Measurements from ENCODE around the gene GNAT1. TPM values are rescaled to one million over a fixed set of nuclear protein-coding genes. Genes with fewer than 3 reads are reported as not detected.
A peak's percentile ranks its signal among the peaks of the same experiment; 100 is the strongest.

GNAT1 gene
- total and polyA plus RNA-seq, 2 of the 13 experiments (the other 11 are each of a cell fraction or from before 2014, with no cell fraction given), result 0.15 TPM; not detected in 1

GRCh38 chr3:50201573-50202315, 10.3 kb downstream of the GNAT1 start (continued):
- TF ChIP-seq ZNF407 (CRISPR knock-in tag; IDR thresholded peaks at IDR 0.05; ENCODE audit: not compliant biosample characterization) (no peak), TMF1 (CRISPR knock-in tag; IDR thresholded peaks at IDR 0.05; ENCODE audit: low read depth) (no peak), RNF219 (CRISPR knock-in tag; IDR thresholded peaks at IDR 0.05) (no peak), GMEB2 (CRISPR knock-in tag; IDR thresholded peaks at IDR 0.05; ENCODE audit: low read depth) (no peak), ZBTB25 (CRISPR knock-in tag; IDR thresholded peaks at IDR 0.05) (no peak), REST (IDR thresholded peaks at IDR 0.05; ENCODE audit: borderline replicate concordance in 1 of 2, low read depth in 1 of 2, low read length in 2 of 2) (no peak)
- TF ChIP-seq, protein P1, sequence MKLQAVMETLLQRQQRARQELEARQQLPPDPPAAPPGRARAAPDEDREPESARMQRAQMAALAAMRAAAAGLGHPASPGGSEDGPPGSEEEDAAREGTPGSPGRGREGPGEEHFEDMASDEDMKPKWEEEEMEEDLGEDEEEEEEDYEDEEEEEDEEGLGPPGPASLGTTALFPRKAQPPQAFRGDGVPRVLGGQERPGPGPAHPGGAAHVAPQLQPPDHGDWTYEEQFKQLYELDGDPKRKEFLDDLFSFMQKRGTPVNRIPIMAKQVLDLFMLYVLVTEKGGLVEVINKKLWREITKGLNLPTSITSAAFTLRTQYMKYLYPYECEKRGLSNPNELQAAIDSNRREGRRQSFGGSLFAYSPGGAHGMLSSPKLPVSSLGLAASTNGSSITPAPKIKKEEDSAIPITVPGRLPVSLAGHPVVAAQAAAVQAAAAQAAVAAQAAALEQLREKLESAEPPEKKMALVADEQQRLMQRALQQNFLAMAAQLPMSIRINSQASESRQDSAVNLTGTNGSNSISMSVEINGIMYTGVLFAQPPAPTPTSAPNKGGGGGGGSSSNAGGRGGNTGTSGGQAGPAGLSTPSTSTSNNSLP (IDR thresholded peaks at IDR 0.05; ENCODE audit: low read depth, low read length), result peak; percentile 51; the same call in 1 of the 2 replicates

All from HepG2 (cell line).